HepG2 (cell line): ENCODE results near the gene NAMPT. TPM values are rescaled to one million over a fixed set of nuclear protein-coding genes. Genes with fewer than 3 reads are reported as not detected.
A peak's percentile ranks its signal among the peaks of the same experiment; 100 is the strongest.

ENCODE experiments used
- ATAC-seq: fragments of 200-7000 bp; cut with Tn5 transposase; 3 replicates; pipeline ENCODE4 v1.9.1; 2020; ENCODE audit warnings: mild to moderate bottlenecking, moderate library complexity
- BruUV-seq: library from RNA; stranded (reverse); fragments of 400-500 nt; replicated peaks from 2 replicates; lab custom pipeline; 2021; lab: Mats Ljungman, UMichigan
- CTCF ChIA-PET: fragments of 300-600 bp; formaldehyde crosslinking; extraction: SDS; loops from one replicate; lab custom pipeline; 2021; ENCODE audit warnings: low total read pairs, inconsistent platforms, low intra/inter-chr PET ratio; lab: Yijun Ruan, JAX
- POLR2A ChIA-PET: fragments of 350-600 bp; sonication (Branson Sonifier 250); formaldehyde crosslinking; loops from one replicate; lab custom pipeline; 2020; ENCODE audit warnings: antibody characterized with exemption, inconsistent platforms; lab: Yijun Ruan, JAX
- DNase-seq: peaks from one replicate; pipeline ENCODE4 v3.0.0-alpha.2; 2015; ENCODE audit warnings: low spot score
- FAIRE-seq: peaks from 3 replicates; lab custom pipeline; 2011; peaks lifted over from hg19 to GRCh38; lab: Jason Lieb, UNC
- H2AFZ ChIP-seq: one replicate; pipeline ENCODE4 v1.6.1; 2011; ENCODE audit warnings: low read length, inconsistent platforms
- H3K27ac ChIP-seq: fragments of 300-600 bp; 3 replicates; pipeline ENCODE4 v1.8.0; 2011; ENCODE audit warnings: mixed run types, mild to moderate bottlenecking, mixed read lengths, low read length, inconsistent platforms; ENCODE audit not compliant: insufficient read depth; ENCODE audit errors: extremely low read length
- H3K27me3 ChIP-seq, 2 experiments: fragments of 200-600 bp in 1 of 2; 2 replicates in 1 of 2; 3 replicates in 1 of 2; pipeline versions ENCODE4 v1.6.0 to v1.8.0; 2011; ENCODE audit warnings: low read length in 2 of 2, mild to moderate bottlenecking in 2 of 2, moderate library complexity in 2 of 2, inconsistent platforms in 1 of 2; ENCODE audit not compliant: insufficient read depth in 2 of 2, control insufficient read depth in 1 of 2
- H3K36me3 ChIP-seq, 2 experiments: fragments of 200-600 bp in 1 of 2; replicated peaks in 1 of 2; 2 replicates in 1 of 2; 3 replicates in 1 of 2; pipeline versions ENCODE4 v1.5.1 to v1.8.0; 2011; ENCODE audit warnings: low read length in 2 of 2, inconsistent platforms in 1 of 2; ENCODE audit not compliant: insufficient read depth in 2 of 2, control insufficient read depth in 1 of 2
- H3K4me1 ChIP-seq: 2 replicates; pipeline ENCODE4 v1.5.1; 2012; ENCODE audit warnings: low read length, inconsistent platforms; ENCODE audit not compliant: insufficient read depth
- H3K4me2 ChIP-seq: 2 replicates; pipeline ENCODE4 v1.6.0; 2011; ENCODE audit warnings: low read depth, low read length, inconsistent platforms
- H3K4me3 ChIP-seq, 3 experiments: fragments of 200-600 bp in 1 of 3; sonication (generic), shearing (Covaris generic) in 1 of 3; replicated peaks in 1 of 3; 2 replicates each; pipeline ENCODE4 v1.5.1; 2011 to 2016; ENCODE audit warnings: low read length in 3 of 3, inconsistent platforms in 2 of 3, low read depth in 2 of 3, mild to moderate bottlenecking in 2 of 3, control low read depth in 1 of 3, mixed read lengths in 1 of 3; ENCODE audit not compliant: insufficient read depth in 1 of 3
- H3K79me2 ChIP-seq: one replicate; pipeline ENCODE4 v1.6.1; 2011; ENCODE audit warnings: low read length, inconsistent platforms; ENCODE audit not compliant: insufficient read depth
- H3K9ac ChIP-seq: 2 replicates; pipeline ENCODE4 v1.6.0; 2011; ENCODE audit warnings: mild to moderate bottlenecking, low read depth, low read length, inconsistent platforms; ENCODE audit not compliant: insufficient read depth
- H3K9me3 ChIP-seq: 2 replicates; pipeline ENCODE4 v1.5.1; 2012; ENCODE audit warnings: mild to moderate bottlenecking, low read length
- H4K20me1 ChIP-seq: 2 replicates; pipeline ENCODE4 v1.6.0; 2011; ENCODE audit warnings: inconsistent platforms, mild to moderate bottlenecking, low read length, moderate library complexity; ENCODE audit not compliant: insufficient read depth
- AGO2 ChIP-seq: fragments of 200-400 bp; formaldehyde crosslinking; optimal IDR thresholded peaks from 2 replicates; pipeline ENCODE3; 2017; ENCODE audit warnings: mild to moderate bottlenecking, low read depth, low read length, moderate library complexity
- GABPA ChIP-seq, 2 experiments: IDR thresholded peaks; 2 replicates each; pipeline ENCODE4 v1.6.1; 2011 to 2016; ENCODE audit warnings: low read depth in 2 of 2, low read length in 1 of 2, missing biosample characterization in 1 of 2, missing genetic modification characterization in 1 of 2
- JARID2 ChIP-seq: sonication (generic); formaldehyde crosslinking; IDR thresholded peaks from 2 replicates; pipeline ENCODE4 v1.8.1; 2023; ENCODE audit warnings: missing genetic modification reagents, inconsistent platforms; ENCODE audit not compliant: insufficient replicate concordance
- PHF20 ChIP-seq: sonication (generic); formaldehyde crosslinking; IDR thresholded peaks from 2 replicates; pipeline ENCODE4 v1.5.0; 2020; ENCODE audit warnings: mild to moderate bottlenecking, missing genetic modification reagents
- PHF8 ChIP-seq: sonication (generic); formaldehyde crosslinking; IDR thresholded peaks from 2 replicates; pipeline ENCODE4 v1.5.0; 2020; ENCODE audit warnings: missing genetic modification reagents
- RERE ChIP-seq: IDR thresholded peaks from 2 replicates; pipeline ENCODE4 v1.6.1; 2016; ENCODE audit warnings: low read depth, missing genetic modification reagents, missing compliant biosample characterization
- SATB2 ChIP-seq: sonication (generic); formaldehyde crosslinking; IDR thresholded peaks from 2 replicates; pipeline ENCODE4 v1.5.0; 2020; ENCODE audit warnings: missing genetic modification reagents
- SMAD9 ChIP-seq: sonication (generic); formaldehyde crosslinking; IDR thresholded peaks from 2 replicates; pipeline ENCODE4 v1.5.1; 2020; ENCODE audit warnings: mild to moderate bottlenecking, missing genetic modification reagents
- TEAD3 ChIP-seq: optimal IDR thresholded peaks from 2 replicates; pipeline ENCODE3; 2016; ENCODE audit warnings: borderline replicate concordance
- TMF1 ChIP-seq: sonication (generic); formaldehyde crosslinking; IDR thresholded peaks from 2 replicates; pipeline ENCODE4 v1.8.1; 2022; ENCODE audit warnings: low read depth, missing genetic modification reagents
- ZNF44 ChIP-seq: sonication (generic); formaldehyde crosslinking; IDR thresholded peaks from 2 replicates; pipeline ENCODE4 v1.5.1; 2020; ENCODE audit warnings: mild to moderate bottlenecking, missing genetic modification reagents
- ZNF703 ChIP-seq: sonication (generic); formaldehyde crosslinking; IDR thresholded peaks from 2 replicates; pipeline ENCODE4 v1.5.1; 2020; ENCODE audit warnings: missing genetic modification reagents, mild to moderate bottlenecking, moderate library complexity, borderline replicate concordance
- ZNF768 ChIP-seq: sonication (generic); formaldehyde crosslinking; IDR thresholded peaks from 2 replicates; pipeline ENCODE4 v1.4.0; 2020; ENCODE audit warnings: missing genetic modification reagents
- WGBS: methylation state at CpG from one replicate; pipeline ENCODE4 v1.1.6; 2017; ENCODE audit warnings: low lambda C conversion rate; 5-methylcytosine and 5-hydroxymethylcytosine counted together
- in situ Hi-C: cut with HindIII; loops from 2 replicates; pipeline ENCODE4 v1.10.0; 2017; ENCODE audit warnings: low pct_unique_long_range_greater_than_20kb; ENCODE audit not compliant: extremely low pct_ligation_motif_present
- intact Hi-C: fragments of 100-400 bp; cut with micrococcal nuclease; formaldehyde crosslinking; loops from one replicate; pipeline ENCODE4 v1.10.0; 2022; ENCODE audit not compliant: unreplicated experiment
- polyA plus RNA-seq, 8 experiments: library from polyadenylated mRNA; depleted of rRNA in 3 of 8; stranded (reverse) in 7 of 8; unstranded in 1 of 8; fragments of >200 nt; fragmentation: Illumina TruSeq in 4 of 8; extraction: Trizol in 4 of 8; gene quantifications; 2 replicates each; pipeline versions ENCODE4 v1.2.1 to v1.2.3, GENCODE V29; 2011 to 2016; ENCODE audit warnings: low read depth in 4 of 8, missing spikeins in 1 of 8, mixed read lengths in 1 of 8; ENCODE audit not compliant: insufficient read depth in 1 of 8
- total RNA-seq, 5 experiments: library from RNA; depleted of rRNA; stranded (reverse); fragments of >200 nt; fragmentation: Illumina TruSeq; extraction: Trizol; gene quantifications; 2 replicates each; pipeline ENCODE4 v1.2.3, GENCODE V29; 2016; ENCODE audit warnings: low read depth in 1 of 5
- TF ChIP-seq, protein P1 (sequence below): IDR thresholded peaks from 2 replicates; pipeline ENCODE4 v1.6.1; 2016; ENCODE audit warnings: missing genetic modification reagents, missing compliant biosample characterization
- TF ChIP-seq, protein P2 (sequence below), 2 experiments: sonication (generic) in 1 of 2; formaldehyde crosslinking in 1 of 2; IDR thresholded peaks; 2 replicates each; pipeline versions ENCODE4 v1.4.0 to v1.6.1; 2016 to 2020; ENCODE audit warnings: borderline replicate concordance in 1 of 2, low read depth in 1 of 2, mild to moderate bottlenecking in 1 of 2, missing genetic modification reagents in 1 of 2

NAMPT gene
- total and polyA plus RNA-seq, 2 of the 13 experiments (the other 11 are each of a cell fraction or from before 2014, with no cell fraction given), result 15.8 to 67.7 TPM

GRCh38 chr7:106284714-106285050 lies at the start of gene NAMPT (continued):
- TF ChIP-seq AGO2 (peak; percentile 48), ZNF703 (CRISPR knock-in tag) (no peak), JARID2 (CRISPR knock-in tag) (no peak), SATB2 (no peak), ZNF768 (CRISPR knock-in tag) (no peak), GABPA (IDR thresholded peaks at IDR 0.05; ENCODE audit: low read depth, low read length) (no peak), GABPA (CRISPR knock-in tag; IDR thresholded peaks at IDR 0.05; ENCODE audit: low read depth) (no peak), PHF8 (CRISPR knock-in tag) (peak; percentile 39; the same call in 1 of the 2 replicates), SMAD9 (0 out of 2 replicates have a peak, but pooled peaks have one; percentile 35), TMF1 (no peak), TEAD3 (CRISPR knock-in tag) (no peak), ZNF44 (no peak), PHF20 (CRISPR knock-in tag) (no peak)
- TF ChIP-seq, protein P1, sequence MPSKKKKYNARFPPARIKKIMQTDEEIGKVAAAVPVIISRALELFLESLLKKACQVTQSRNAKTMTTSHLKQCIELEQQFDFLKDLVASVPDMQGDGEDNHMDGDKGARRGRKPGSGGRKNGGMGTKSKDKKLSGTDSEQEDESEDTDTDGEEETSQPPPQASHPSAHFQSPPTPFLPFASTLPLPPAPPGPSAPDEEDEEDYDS (CRISPR knock-in tag), result peak; percentile 88

- BruUV-seq, result no TSS peak
- POLR2A ChIA-PET, result interaction anchor here (2.0 kb wide), 1 partner anchor 47 kb away, joined by 5 read pairs; the partner anchor contains the start of gene NAMPT
- no peak for FAIRE-seq
- TF ChIP-seq, protein P2, sequence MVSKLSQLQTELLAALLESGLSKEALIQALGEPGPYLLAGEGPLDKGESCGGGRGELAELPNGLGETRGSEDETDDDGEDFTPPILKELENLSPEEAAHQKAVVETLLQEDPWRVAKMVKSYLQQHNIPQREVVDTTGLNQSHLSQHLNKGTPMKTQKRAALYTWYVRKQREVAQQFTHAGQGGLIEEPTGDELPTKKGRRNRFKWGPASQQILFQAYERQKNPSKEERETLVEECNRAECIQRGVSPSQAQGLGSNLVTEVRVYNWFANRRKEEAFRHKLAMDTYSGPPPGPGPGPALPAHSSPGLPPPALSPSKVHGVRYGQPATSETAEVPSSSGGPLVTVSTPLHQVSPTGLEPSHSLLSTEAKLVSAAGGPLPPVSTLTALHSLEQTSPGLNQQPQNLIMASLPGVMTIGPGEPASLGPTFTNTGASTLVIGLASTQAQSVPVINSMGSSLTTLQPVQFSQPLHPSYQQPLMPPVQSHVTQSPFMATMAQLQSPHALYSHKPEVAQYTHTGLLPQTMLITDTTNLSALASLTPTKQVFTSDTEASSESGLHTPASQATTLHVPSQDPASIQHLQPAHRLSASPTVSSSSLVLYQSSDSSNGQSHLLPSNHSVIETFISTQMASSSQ (IDR thresholded peaks at IDR 0.05; ENCODE audit: low read depth), result no peak
- TF ChIP-seq, protein P2 (CRISPR knock-in tag; IDR thresholded peaks at IDR 0.05; ENCODE audit: borderline replicate concordance), result no peak
- TF ChIP-seq RERE, result no peak
These were observed 47.4 kb upstream of the NAMPT start for GRCh38 chr7:106332201-106332600.

More at GRCh38 chr7:106332201-106332600, 47.4 kb upstream of the NAMPT start:
- Histone ChIP-seq H3K9me3 (no peaks in the 10 kb centered on the region), H2AFZ (no peak overlapping the region), H3K79me2 (no peaks in the 10 kb centered on the region), H3K4me2 (no peak overlapping the region), H3K4me3 (no peak overlapping the region), H4K20me1 (no peaks in the 10 kb centered on the region), H3K36me3 (no peaks in the 10 kb centered on the region), H3K9ac (no peak overlapping the region), H3K4me1 (peaks cover 21% of the 10 kb centered on the region), H3K27me3 (no peaks in the 10 kb centered on the region; a peak in 1 of 5 replicates), H3K27ac (no peak overlapping the region)
- DNase-seq (no peak), ATAC-seq (no peak)
- 48% methylated on average over 4 of the region's 4 CpGs for WGBS
- CTCF ChIA-PET, result no interaction called here
- intact Hi-C loops, result no loop called here
- in situ Hi-C loops, result no loop called here
